Gastroesophageal sphincter (tissue), 4 donors: Measurements from ENCODE around the gene GALNT18. TPM values are rescaled to one million over a fixed set of nuclear protein-coding genes. Genes with fewer than 3 reads are reported as not detected.

Source experiments
- ATAC-seq: fragments of 150-250 bp; one replicate; pipeline ENCODE4 v1.9.1; 2016; ENCODE audit warnings: mild to moderate bottlenecking, moderate library complexity
- H3K27ac ChIP-seq, 4 donors: fragments of 200-600 bp; sonication (generic) in 3 of 4; 1 replicate in 3 of 4; 2 replicates in 1 of 4; pipeline ENCODE4 v1.5.1; 2016 to 2019
- H3K27me3 ChIP-seq: fragments of 200-600 bp; sonication (generic); one replicate; pipeline ENCODE4 v1.5.1; 2019
- H3K36me3 ChIP-seq, 2 donors: fragments of 200-600 bp; sonication (generic); one replicate each; pipeline ENCODE4 v1.5.1; 2019; ENCODE audit warnings: control low read depth in 1 of 2
- H3K4me1 ChIP-seq, 3 donors: fragments of 200-600 bp; sonication (generic); 1 replicate in 2 of 3; 2 replicates in 1 of 3; pipeline ENCODE4 v1.5.1; 2016 to 2019; ENCODE audit warnings: control low read depth in 2 of 3
- H3K4me3 ChIP-seq, 2 donors: fragments of 200-600 bp; sonication (generic); one replicate each; pipeline ENCODE4 v1.5.1; 2019; ENCODE audit warnings: mild to moderate bottlenecking in 1 of 2, moderate library complexity in 1 of 2
- H3K9me3 ChIP-seq, 3 donors: fragments of 200-600 bp; sonication (generic); one replicate each; pipeline ENCODE4 v1.5.1; 2017 to 2019; ENCODE audit warnings: control low read depth in 2 of 3
- EP300 ChIP-seq: sonication (generic); formaldehyde crosslinking; IDR thresholded peaks from one replicate; pipeline ENCODE4 v1.6.1; 2017; ENCODE audit warnings: antibody characterized with exemption, mild to moderate bottlenecking
- POLR2A ChIP-seq, 2 donors: fragments of 450-650 bp; IDR thresholded peaks; one replicate each; pipeline ENCODE4 v1.6.1; 2017; ENCODE audit warnings: antibody characterized with exemption in 2 of 2, mild to moderate bottlenecking in 2 of 2, moderate library complexity in 1 of 2
- POLR2AphosphoS5 ChIP-seq: sonication (generic); formaldehyde crosslinking; IDR thresholded peaks from one replicate; pipeline ENCODE4 v1.6.1; 2017; ENCODE audit warnings: antibody characterized with exemption
- WGBS, 2 donors: methylation state at CpG; one replicate each; pipeline ENCODE4 v1.1.5; 2018; ENCODE audit warnings: low coverage in 1 of 2; 5-methylcytosine and 5-hydroxymethylcytosine counted together
- total RNA-seq, 4 donors: library from RNA; depleted of rRNA; stranded (reverse); fragments of >200 nt; gene quantifications; one replicate each; pipeline ENCODE4 v1.1.0, GENCODE V29; 2016
- TF ChIP-seq, protein P1 (sequence below), 4 experiments: fragments of 200-600 bp in 2 of 4; fragments of 450-650 bp in 2 of 4; sonication (generic) in 1 of 4; IDR thresholded peaks; one replicate each; pipeline ENCODE4 v1.5.1; 2017 to 2019; ENCODE audit warnings: antibody characterized with exemption in 4 of 4, mild to moderate bottlenecking in 2 of 4, moderate library complexity in 2 of 4

Gene GALNT18
- total RNA-seq, 4 donors from 2014 or later, result 16.0 to 65.6 (median 35.2) TPM

DNA sequence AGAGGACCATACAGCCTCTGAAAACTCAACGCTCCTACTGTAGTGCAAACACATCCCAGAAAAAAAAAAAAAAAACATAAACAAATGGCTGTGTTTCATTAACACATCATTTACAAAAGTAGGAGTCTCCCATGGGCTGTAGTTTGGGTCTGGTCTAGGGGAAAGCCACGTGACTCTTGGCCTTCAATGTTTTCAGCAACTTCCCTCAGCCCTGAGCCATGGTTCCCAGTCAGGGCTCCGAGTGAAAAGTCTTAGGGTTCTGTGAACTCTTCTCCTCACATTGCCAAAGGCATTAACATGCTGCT is 327.3 kb downstream of the GALNT18 start:
- no peak for ATAC-seq
- Histone ChIP-seq H3K4me1 (peaks cover 0 to 9% (median 0%) of the 10 kb centered on the region in 3 donors), H3K27ac (no peak overlapping the region), H3K9me3 (no peaks in the 10 kb centered on the region), H3K27me3 (no peaks in the 10 kb centered on the region), H3K4me3 (no peak overlapping the region), H3K36me3 (peaks cover 0 to 46% of the 10 kb centered on the region in 2 donors)
- TF ChIP-seq POLR2AphosphoS5 (no peak), POLR2A (IDR thresholded peaks at IDR 0.05) (no peak), EP300 (no peak)
- TF ChIP-seq, protein P1, sequence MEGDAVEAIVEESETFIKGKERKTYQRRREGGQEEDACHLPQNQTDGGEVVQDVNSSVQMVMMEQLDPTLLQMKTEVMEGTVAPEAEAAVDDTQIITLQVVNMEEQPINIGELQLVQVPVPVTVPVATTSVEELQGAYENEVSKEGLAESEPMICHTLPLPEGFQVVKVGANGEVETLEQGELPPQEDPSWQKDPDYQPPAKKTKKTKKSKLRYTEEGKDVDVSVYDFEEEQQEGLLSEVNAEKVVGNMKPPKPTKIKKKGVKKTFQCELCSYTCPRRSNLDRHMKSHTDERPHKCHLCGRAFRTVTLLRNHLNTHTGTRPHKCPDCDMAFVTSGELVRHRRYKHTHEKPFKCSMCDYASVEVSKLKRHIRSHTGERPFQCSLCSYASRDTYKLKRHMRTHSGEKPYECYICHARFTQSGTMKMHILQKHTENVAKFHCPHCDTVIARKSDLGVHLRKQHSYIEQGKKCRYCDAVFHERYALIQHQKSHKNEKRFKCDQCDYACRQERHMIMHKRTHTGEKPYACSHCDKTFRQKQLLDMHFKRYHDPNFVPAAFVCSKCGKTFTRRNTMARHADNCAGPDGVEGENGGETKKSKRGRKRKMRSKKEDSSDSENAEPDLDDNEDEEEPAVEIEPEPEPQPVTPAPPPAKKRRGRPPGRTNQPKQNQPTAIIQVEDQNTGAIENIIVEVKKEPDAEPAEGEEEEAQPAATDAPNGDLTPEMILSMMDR (IDR thresholded peaks at IDR 0.05), result no peak
- WGBS, 2 donors, result 63 to 76% methylated on average over 2 of the region's 3 CpGs

DNA sequence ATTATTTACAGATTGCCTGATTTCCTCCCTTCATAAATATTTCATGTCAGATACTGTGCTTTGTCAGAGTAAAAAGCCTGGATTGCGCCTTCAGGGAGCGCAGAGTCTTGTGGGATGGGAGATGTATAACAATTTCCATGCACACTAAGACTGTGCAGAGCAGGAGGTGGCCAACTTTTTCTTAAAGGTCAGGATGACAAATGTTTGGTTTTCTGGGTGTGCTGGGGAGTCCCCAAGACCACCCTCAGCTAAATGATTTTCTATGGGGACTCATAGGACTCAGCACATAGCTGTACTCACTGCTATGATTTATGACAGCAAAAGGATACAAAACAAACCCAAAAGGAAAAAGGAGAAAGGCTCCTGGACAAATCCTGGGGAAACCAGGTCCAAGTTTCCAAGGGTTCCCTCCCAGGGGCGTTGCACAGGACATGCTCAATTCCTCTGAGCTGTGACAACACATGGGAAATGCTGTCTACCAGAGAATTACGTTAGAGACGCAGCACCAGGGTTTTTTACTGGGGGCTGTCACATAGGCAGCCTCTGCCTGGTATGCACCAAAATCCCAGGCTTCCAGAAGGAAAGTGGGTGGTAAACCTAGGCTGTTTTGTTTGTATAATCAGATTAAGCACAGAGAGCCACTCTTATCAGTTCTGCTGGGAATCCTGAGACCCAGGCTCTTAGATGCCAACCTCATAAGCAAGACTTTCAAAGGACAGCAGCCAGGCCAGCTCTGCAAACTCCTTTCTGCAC is 327.8 kb downstream of the GALNT18 start:
- Histone ChIP-seq H3K9me3 (no peaks in the 10 kb centered on the region), H3K27me3 (no peaks in the 10 kb centered on the region), H3K4me3 (no peak overlapping the region), H3K36me3 (peaks cover 0 to 46% of the 10 kb centered on the region in 2 donors), H3K4me1 (peaks cover 0 to 9% (median 0%) of the 10 kb centered on the region in 3 donors), H3K27ac (no peak overlapping the region)
- WGBS, 2 donors, result 51 to 53% methylated on average over 3 of the region's 5 CpGs
- no peak for ATAC-seq
- TF ChIP-seq, protein P1 (IDR thresholded peaks at IDR 0.05), result no peak
- TF ChIP-seq EP300, result no peak
- no peak for TF ChIP-seq POLR2A (IDR thresholded peaks at IDR 0.05)
- no peak for TF ChIP-seq POLR2AphosphoS5

DNA sequence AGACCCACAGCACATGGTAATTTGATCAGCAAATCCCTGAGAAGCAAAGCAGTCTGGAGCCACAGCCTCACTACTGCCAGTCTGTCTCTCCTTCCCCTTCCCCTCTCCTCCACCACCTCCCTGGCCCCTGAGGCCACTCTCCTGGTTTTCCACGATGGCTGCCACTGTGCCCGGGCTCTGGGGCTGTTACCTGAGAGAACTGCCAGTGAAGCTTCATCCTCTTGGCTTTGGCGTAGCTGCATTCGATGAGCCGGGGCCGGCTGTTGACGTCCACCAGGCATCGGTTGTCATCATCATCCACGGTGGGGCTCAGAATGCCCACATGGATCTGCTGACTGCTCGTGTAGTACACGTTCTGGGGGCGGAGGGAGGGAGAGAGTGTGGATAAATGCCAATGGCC is 329.0 kb downstream of the GALNT18 start:
- H3K27ac ChIP-seq, result no peak overlapping the region
- H3K4me1 ChIP-seq, result peaks cover 0 to 9% (median 0%) of the 10 kb centered on the region in 3 donors
- H3K4me3 ChIP-seq, result no peak overlapping the region
- peaks cover 0 to 44% of the 10 kb centered on the region in 2 donors for H3K36me3 ChIP-seq
- WGBS, 2 donors, result 60 to 100% methylated on average over 1 to 2 of the region's 12 CpGs
- TF ChIP-seq POLR2AphosphoS5 (no peak), POLR2A (IDR thresholded peaks at IDR 0.05) (no peak), EP300 (no peak)
- TF ChIP-seq, protein P1 (IDR thresholded peaks at IDR 0.05), result no peak
- H3K27me3 ChIP-seq, result no peaks in the 10 kb centered on the region
- H3K9me3 ChIP-seq, result no peaks in the 10 kb centered on the region
- no peak for ATAC-seq

GRCh38 chr11:11291041-11292015 is 330.5 kb downstream of the GALNT18 start:
- peaks cover 0 to 36% of the 10 kb centered on the region in 2 donors for H3K36me3 ChIP-seq
- TF ChIP-seq POLR2A (IDR thresholded peaks at IDR 0.05) (no peak), EP300 (no peak), POLR2AphosphoS5 (no peak)
- TF ChIP-seq, protein P1 (IDR thresholded peaks at IDR 0.05), result no peak
- no peak overlapping the region for H3K4me3 ChIP-seq
- H3K9me3 ChIP-seq, result no peaks in the 10 kb centered on the region
- H3K27me3 ChIP-seq, result no peaks in the 10 kb centered on the region
- 82 to 93% methylated on average over 5 of the region's 5 CpGs for WGBS, 2 donors
- peak; percentile 27 for ATAC-seq
- no peak overlapping the region for H3K27ac ChIP-seq
- H3K4me1 ChIP-seq, result peaks cover 0 to 9% (median 0%) of the 10 kb centered on the region in 3 donors
